LNCAP (cell line): ENCODE results near the gene TBC1D22B.

Experiments
- CTCF ChIP-seq: fragments of 450-650 bp; IDR thresholded peaks from 2 replicates; pipeline ENCODE4 v1.5.1; 2017; ENCODE audit warnings: mild to moderate bottlenecking

The TBC1D22B gene

GRCh38 chr6:37218511-37218910 is 39.1 kb upstream of the TBC1D22B start:
- TF ChIP-seq CTCF, result no peak

- no peak for TF ChIP-seq CTCF
Measured at GRCh38 chr6:37221585-37222124, 35.9 kb upstream of the TBC1D22B start.

GRCh38 chr6:37222125-37222967 is 35.2 kb upstream of the TBC1D22B start:
- no peak for TF ChIP-seq CTCF

GRCh38 chr6:37222992-37223391 is 34.6 kb upstream of the TBC1D22B start:
- TF ChIP-seq CTCF, result no peak

GRCh38 chr6:37225350-37226169 is 32.0 kb upstream of the TBC1D22B start:
- no peak for TF ChIP-seq CTCF

- no peak for TF ChIP-seq CTCF
Measured at GRCh38 chr6:37230104-37230503, 27.5 kb upstream of the TBC1D22B start.

GRCh38 chr6:37232430-37233017 is 25.0 kb upstream of the TBC1D22B start:
- TF ChIP-seq CTCF, result no peak
